Measurements from ENCODE around the gene SPATA12.

- TF ChIP-seq ZBTB7A (IDR thresholded peaks at IDR 0.05; ENCODE audit: low read depth) (no peak), EP300 (IDR thresholded peaks at IDR 0.05; ENCODE audit: borderline replicate concordance) (no peak), REST (IDR thresholded peaks at IDR 0.05; ENCODE audit: low read depth) (no peak), NFIC (IDR thresholded peaks at IDR 0.05) (no peak), FOXM1 (IDR thresholded peaks at IDR 0.05; ENCODE audit: borderline replicate concordance, low read depth) (no peak), CREB1 (IDR thresholded peaks at IDR 0.05; ENCODE audit: low read depth) (no peak), CEBPB (IDR thresholded peaks at IDR 0.05) (no peak), MAX (IDR thresholded peaks at IDR 0.05) (no peak)
Measured at GRCh38 chr3:57120451-57121174, 60.1 kb downstream of the SPATA12 start.

Measured in Ishikawa (cell line).